H1 (cell line): Measurements from ENCODE around the gene SLC13A3. TPM values are rescaled to one million over a fixed set of nuclear protein-coding genes. Genes with fewer than 3 reads are reported as not detected.

Experiments used
- CTCF ChIA-PET: fragments of 300-600 bp; sonication (Branson Sonifier 250); formaldehyde crosslinking; loops from one replicate; lab custom pipeline; 2021; ENCODE audit not compliant: partially characterized antibody; lab: Charles Lee
- POLR2A ChIA-PET: fragments of 300-600 bp; sonication (Branson Sonifier 250); formaldehyde crosslinking; loops from one replicate; lab custom pipeline; 2021; ENCODE audit warnings: inconsistent platforms; ENCODE audit not compliant: partially characterized antibody; lab: Charles Lee
- DNase-seq, 2 experiments: peaks; one replicate each; pipeline versions ENCODE4 v3.0.0 to v3.0.0-alpha.2; 2010 to 2022; ENCODE audit warnings: low spot score in 2 of 2, low read depth in 1 of 2, mixed read lengths in 1 of 2
- FAIRE-seq: peaks from 2 replicates; lab custom pipeline; 2011; peaks lifted over from hg19 to GRCh38; lab: Jason Lieb, UNC
- H2AFZ ChIP-seq: 2 replicates; pipeline ENCODE4 v1.8.1; 2012; ENCODE audit warnings: low read length, inconsistent platforms
- H2AK5ac ChIP-seq: 2 replicates; pipeline ENCODE4 v1.6.1; 2013; ENCODE audit warnings: low read depth, low read length
- H2BK120ac ChIP-seq: replicated peaks from 2 replicates; pipeline ENCODE3; 2013; ENCODE audit warnings: low read depth, low read length, inconsistent platforms
- H2BK12ac ChIP-seq: 2 replicates; pipeline ENCODE4 v1.6.1; 2013; ENCODE audit warnings: low read depth, low read length
- H2BK15ac ChIP-seq: 2 replicates; pipeline ENCODE4 v1.6.1; 2013; ENCODE audit warnings: low read length
- H2BK20ac ChIP-seq: 2 replicates; pipeline ENCODE4 v1.6.1; 2013; ENCODE audit warnings: low read length
- H2BK5ac ChIP-seq: 2 replicates; pipeline ENCODE4 v1.6.1; 2013; ENCODE audit warnings: low read depth, low read length
- H3K14ac ChIP-seq: 2 replicates; pipeline ENCODE4 v1.6.1; 2013; ENCODE audit warnings: inconsistent platforms; ENCODE audit not compliant: insufficient read length
- H3K18ac ChIP-seq: 2 replicates; pipeline ENCODE4 v1.6.1; 2013; ENCODE audit warnings: low read length; ENCODE audit errors: extremely low read depth
- H3K23ac ChIP-seq: 2 replicates; pipeline ENCODE4 v1.6.1; 2013; ENCODE audit warnings: inconsistent platforms; ENCODE audit not compliant: insufficient read length
- H3K23me2 ChIP-seq: 2 replicates; pipeline ENCODE4 v1.6.1; 2013; ENCODE audit warnings: low read depth, low read length
- H3K27ac ChIP-seq: 2 replicates; pipeline ENCODE4 v1.6.1; 2011; ENCODE audit warnings: low read depth, low read length, inconsistent platforms
- H3K27me3 ChIP-seq, 4 experiments: replicated peaks in 1 of 4; 1 replicate in 1 of 4; 2 replicates in 3 of 4; pipeline versions ENCODE4 v1.6.1 to v1.8.1; 2011 to 2013; ENCODE audit warnings: low read length in 3 of 4, mild to moderate bottlenecking in 3 of 4, inconsistent platforms in 2 of 4, mixed read lengths in 2 of 4, moderate library complexity in 1 of 4; ENCODE audit not compliant: control insufficient read depth in 3 of 4, insufficient read depth in 3 of 4; ENCODE audit errors: extremely low read depth in 1 of 4
- H3K36me3 ChIP-seq, 4 experiments: 2 replicates each; pipeline versions ENCODE4 v1.6.1 to v1.8.1; 2011 to 2013; ENCODE audit warnings: mild to moderate bottlenecking in 4 of 4, low read length in 3 of 4, moderate library complexity in 2 of 4, control low read depth in 1 of 4, inconsistent platforms in 1 of 4; ENCODE audit not compliant: insufficient read depth in 4 of 4, control insufficient read depth in 2 of 4
- H3K4ac ChIP-seq: replicated peaks from 2 replicates; pipeline ENCODE3; 2013; ENCODE audit warnings: low read length, low read depth, mixed read lengths, inconsistent platforms; ENCODE audit not compliant: insufficient read length
- H3K4me1 ChIP-seq, 4 experiments: replicated peaks in 1 of 4; 1 replicate in 1 of 4; 2 replicates in 3 of 4; pipeline versions ENCODE4 v1.6.1 to v1.8.1; 2011 to 2013; ENCODE audit warnings: low read length in 3 of 4, inconsistent platforms in 2 of 4, mixed read lengths in 1 of 4; ENCODE audit not compliant: insufficient read depth in 4 of 4, control insufficient read depth in 3 of 4
- H3K4me2 ChIP-seq, 2 experiments: 2 replicates each; pipeline versions ENCODE4 v1.6.1 to v1.8.1; 2011 to 2013; ENCODE audit warnings: low read depth in 2 of 2, low read length in 2 of 2, control low read depth in 1 of 2, inconsistent platforms in 1 of 2, mild to moderate bottlenecking in 1 of 2; ENCODE audit not compliant: insufficient read depth in 1 of 2
- H3K4me3 ChIP-seq, 4 experiments: fragments of 200-600, 300-600 bp in 1 of 4; sonication (generic), shearing (Covaris generic), sonication (Bioruptor Twin) in 1 of 4; 2 replicates each; pipeline versions ENCODE4 v1.5.1 to v1.8.1; 2011 to 2016; ENCODE audit warnings: low read length in 4 of 4, low read depth in 3 of 4, control low read depth in 2 of 4, inconsistent platforms in 2 of 4, mild to moderate bottlenecking in 2 of 4, mixed read lengths in 1 of 4, moderate library complexity in 1 of 4; ENCODE audit not compliant: insufficient read depth in 2 of 4; ENCODE audit errors: extremely low read depth in 1 of 4
- H3K56ac ChIP-seq: replicated peaks from 2 replicates; pipeline ENCODE3; 2013; ENCODE audit warnings: low read depth, mild to moderate bottlenecking, mixed read lengths, low read length, inconsistent platforms; ENCODE audit not compliant: insufficient read length
- H3K79me1 ChIP-seq: 2 replicates; pipeline ENCODE4 v1.6.1; 2013; ENCODE audit warnings: low read depth, low read length, control low read depth
- H3K79me2 ChIP-seq, 2 experiments: 2 replicates each; pipeline versions ENCODE4 v1.6.1 to v1.8.1; 2012 to 2013; ENCODE audit warnings: low read length in 2 of 2, mild to moderate bottlenecking in 2 of 2, inconsistent platforms in 1 of 2; ENCODE audit not compliant: insufficient read depth in 2 of 2, control insufficient read depth in 1 of 2
- H3K9ac ChIP-seq, 4 experiments: replicated peaks in 1 of 4; 1 replicate in 1 of 4; 2 replicates in 3 of 4; pipeline versions ENCODE4 v1.6.1 to v1.8.1; 2011 to 2013; ENCODE audit warnings: low read depth in 3 of 4, low read length in 3 of 4, control low read depth in 2 of 4, mild to moderate bottlenecking in 2 of 4, moderate library complexity in 2 of 4, inconsistent platforms in 1 of 4; ENCODE audit errors: extremely low read depth in 1 of 4
- H3K9me3 ChIP-seq, 2 experiments: 2 replicates each; pipeline versions ENCODE4 v1.6.1 to v1.8.1; 2012 to 2013; ENCODE audit warnings: mild to moderate bottlenecking in 2 of 2, moderate library complexity in 2 of 2, control low read depth in 1 of 2, inconsistent platforms in 1 of 2, low read depth in 1 of 2, low read length in 1 of 2, mixed read lengths in 1 of 2; ENCODE audit not compliant: insufficient read depth in 2 of 2
- H4K20me1 ChIP-seq, 2 experiments: replicated peaks in 1 of 2; 2 replicates each; pipeline versions ENCODE3 to v1.8.1; 2011 to 2013; ENCODE audit warnings: inconsistent platforms in 2 of 2, low read length in 2 of 2, mild to moderate bottlenecking in 1 of 2; ENCODE audit not compliant: insufficient read depth in 2 of 2, control insufficient read depth in 1 of 2
- H4K5ac ChIP-seq: 2 replicates; pipeline ENCODE4 v1.6.1; 2013; ENCODE audit warnings: low read length, low read depth, mixed read lengths, inconsistent platforms; ENCODE audit not compliant: insufficient read length
- H4K8ac ChIP-seq: 2 replicates; pipeline ENCODE4 v1.8.0; 2013; ENCODE audit warnings: mild to moderate bottlenecking, moderate library complexity, low read length, inconsistent platforms; ENCODE audit not compliant: insufficient read depth; ENCODE audit errors: extremely low read depth
- H4K91ac ChIP-seq: replicated peaks from 2 replicates; pipeline ENCODE3; 2013; ENCODE audit warnings: low read length, mixed read lengths, inconsistent platforms; ENCODE audit not compliant: insufficient read length
- BACH1 ChIP-seq: IDR thresholded peaks from 2 replicates; pipeline ENCODE4 v1.6.1; 2012; ENCODE audit warnings: low read length, improper control_type of control experiment
- BCL11A ChIP-seq, 2 experiments: IDR thresholded peaks; one replicate each; pipeline ENCODE4 v1.6.1; 2011; ENCODE audit warnings: low read depth in 2 of 2, low read length in 2 of 2, mild to moderate bottlenecking in 2 of 2
- CEBPB ChIP-seq: IDR thresholded peaks from 2 replicates; pipeline ENCODE4 v1.6.1; 2012; ENCODE audit warnings: low read depth, low read length
- CTCF ChIP-seq, 3 experiments: IDR thresholded peaks; 1 replicate in 2 of 3; 2 replicates in 1 of 3; pipeline versions ENCODE4 v1.5.1 to v1.6.1; 2011; ENCODE audit warnings: low read length in 3 of 3, mild to moderate bottlenecking in 3 of 3, inconsistent platforms in 2 of 3, low read depth in 1 of 3, moderate library complexity in 1 of 3; ENCODE audit not compliant: insufficient read depth in 1 of 3; ENCODE audit errors: control extremely low read depth in 1 of 3
- GTF2F1 ChIP-seq: IDR thresholded peaks from 2 replicates; pipeline ENCODE4 v1.6.1; 2012; ENCODE audit warnings: low read depth, low read length, improper control_type of control experiment, borderline replicate concordance
- RAD21 ChIP-seq, 2 experiments: IDR thresholded peaks in 1 of 2; conservative IDR thresholded peaks in 1 of 2; 2 replicates each; pipeline ENCODE4 v1.6.1; 2011; ENCODE audit warnings: low read depth in 2 of 2, low read length in 2 of 2, improper control_type of control experiment in 1 of 2, inconsistent platforms in 1 of 2, mild to moderate bottlenecking in 1 of 2, moderate library complexity in 1 of 2
- RXRA ChIP-seq: IDR thresholded peaks from 2 replicates; pipeline ENCODE4 v1.6.1; 2011; ENCODE audit warnings: low read depth, mild to moderate bottlenecking, low read length, moderate library complexity; ENCODE audit not compliant: insufficient read depth
- TCF12 ChIP-seq: IDR thresholded peaks from 2 replicates; pipeline ENCODE4 v1.6.1; 2011; ENCODE audit warnings: low read depth, mild to moderate bottlenecking, low read length
- ZNF274 ChIP-seq: IDR thresholded peaks from 2 replicates; pipeline ENCODE4 v1.7.0; 2012; ENCODE audit warnings: low read length, borderline replicate concordance; ENCODE audit errors: extremely low read depth
- WGBS, 2 experiments: shearing (Covaris generic) in 1 of 2; methylation state at CpG; one replicate each; pipeline versions ENCODE4 v1.1.6 to v1.1.7; 2013 to 2015; ENCODE audit warnings: low lambda C conversion rate in 2 of 2, mixed read lengths in 2 of 2, inconsistent platforms in 1 of 2, low coverage in 1 of 2, missing lambda C conversion rate in 1 of 2; ENCODE audit not compliant: insufficient replicate concordance in 2 of 2, insufficient coverage in 1 of 2, insufficient read length in 1 of 2; ENCODE audit errors: extremely low coverage in 1 of 2, missing lambda C conversion rate in 1 of 2; 5-methylcytosine and 5-hydroxymethylcytosine counted together
- polyA plus RNA-seq, 7 experiments: library from polyadenylated mRNA; depleted of rRNA in 3 of 7; stranded (reverse) in 5 of 7; unstranded in 2 of 7; fragments of >200 nt in 5 of 7; fragments of 200-250 nt in 2 of 7; gene quantifications; 1 replicate in 5 of 7; 2 replicates in 1 of 7; 4 replicates in 1 of 7; pipeline versions ENCODE4 v1.2.1 to v1.2.3, GENCODE V29; 2011 to 2013; ENCODE audit warnings: missing spikeins in 2 of 7, mixed read lengths in 2 of 7
- total RNA-seq: library from RNA; stranded (reverse); fragmentation: NEBNext Ultra II Directional; extraction: Animal tissue kit (Norgen Biotek cat#: 25700); gene quantifications from 2 replicates; pipeline ENCODE4 v1.2.1, GENCODE V29; 2021

Gene SLC13A3
- total and polyA plus RNA-seq, 2 of the 8 experiments (the other 6 are each of a cell fraction or from before 2014, with no cell fraction given), result 9.4 to 12.6 TPM

- Histone ChIP-seq H3K4me3 (no peak overlapping the region), H4K5ac (no peak overlapping the region), H4K20me1 (no peaks in the 10 kb centered on the region), H2BK120ac (no peak overlapping the region), H3K23me2 (peaks cover 2% of the 10 kb centered on the region; the same call in 1 of the 2 replicates), H3K18ac (no peak overlapping the region), H3K27ac (no peak overlapping the region), H3K79me2 (no peaks in the 10 kb centered on the region), H2BK15ac (0 out of 2 replicates have a peak overlapping the region, but pooled peaks have one; percentile 41), H3K4me1 (peaks cover 14 to 25% (median 16%) of the 10 kb centered on the region in 4 experiments), H2BK12ac (0 out of 2 replicates have a peak overlapping the region, but pooled peaks have one; percentile 50), H3K14ac (no peak overlapping the region), H3K4me2 (no peak overlapping the region), H3K27me3 (no peaks in the 10 kb centered on the region), H2AK5ac (no peak overlapping the region), H4K91ac (no peak overlapping the region), H4K8ac (no peak overlapping the region), H3K79me1 (no peaks in the 10 kb centered on the region; the same call in 1 of the 2 replicates), H2BK5ac (no peak overlapping the region), H3K4ac (no peak overlapping the region), H3K9ac (no peak overlapping the region), H3K9me3 (no peaks in the 10 kb centered on the region), H3K56ac (no peak overlapping the region), H2AFZ (no peak overlapping the region), H3K36me3 (no peaks in the 10 kb centered on the region), H3K23ac (no peak overlapping the region), H2BK20ac (no peak overlapping the region)
- POLR2A ChIA-PET, result interaction anchor here (0.7 to 2.3 kb wide), 4 partner anchors 9 to 129 kb away, joined by 3 to 5 read pairs (median 4); partner anchors contain the start of genes SLC13A3 and TP53RK
- FAIRE-seq, result no peak
- whole genome bisulfite sequencing, 2 experiments, result 89% methylated on average over 7 of the region's 7 CpGs; no CpG with 5 or more reads in 1 of the 2 experiments
- DNase-seq, result no peak
- CTCF ChIA-PET, result interaction anchor here (0.6 to 4.9 kb wide), 15 partner anchors 9 to 126 kb away, joined by 3 to 64 read pairs (median 4); partner anchors contain the start of gene OCSTAMP
- TF ChIP-seq CTCF (IDR thresholded peaks at IDR 0.05; ENCODE audit: control extremely low read depth in 1 of 3, insufficient read depth in 1 of 3, low read depth in 1 of 3, low read length in 3 of 3) (peak in 2 of 3 experiments; percentile 33 to 35; a peak in 2 of 4 replicates), GTF2F1 (no peak), ZNF274 (no peak), RXRA (no peak), TCF12 (no peak), RAD21 (IDR thresholded peaks at IDR 0.05 in 1 of 2, conservative IDR thresholded peaks at IDR 0.05 in 1 of 2; ENCODE audit: low read depth in 2 of 2, low read length in 2 of 2) (peak; percentile 37 to 59; a peak in 3 of 4 replicates), CEBPB (no peak), BCL11A (IDR thresholded peaks at IDR 0.05; ENCODE audit: low read depth in 2 of 2, low read length in 2 of 2) (no peak), BACH1 (no peak)
These were observed 91.4 kb downstream of the SLC13A3 start for GRCh38 chr20:46559685-46560440.
